Ramos (cell line): ENCODE measurements around the gene IGF2R.

ENCODE experiments used
- in situ Hi-C: fragments of 300-500 bp; cut with MboI; formaldehyde crosslinking; loops from one replicate; pipeline ENCODE4 v1.14.3; 2022; ENCODE audit warnings: low sequenced_read_pairs; ENCODE audit not compliant: unreplicated experiment

Gene IGF2R

GRCh38 chr6:160142115-160142715 lies 173.3 kb downstream of the IGF2R start:
- in situ Hi-C loops = loop anchor here (10.0 kb wide), 1 partner anchor 313 kb away; no protein-coding TSS in a partner anchor

- in situ Hi-C loops = loop anchor here (10.0 kb wide), 1 partner anchor 308 kb away; no protein-coding TSS in a partner anchor
Observed at GRCh38 chr6:160146454-160147145, 177.7 kb downstream of the IGF2R start.

- in situ Hi-C loops = loop anchor here (10.0 kb wide), 1 partner anchor 308 kb away; no protein-coding TSS in a partner anchor
Observed at GRCh38 chr6:160147146-160147536, 178.3 kb downstream of the IGF2R start.

GRCh38 chr6:160154471-160154870 lies 185.6 kb downstream of the IGF2R start:
- in situ Hi-C loops = no loop called here

- in situ Hi-C loops = no loop called here
Observed at GRCh38 chr6:160156842-160157241, 188.0 kb downstream of the IGF2R start.

GRCh38 chr6:160160450-160160849 lies 191.6 kb downstream of the IGF2R start:
- in situ Hi-C loops = no loop called here
